ENCODE measurements around the gene DACH2. TPM values are rescaled to one million over a fixed set of nuclear protein-coding genes. Genes with fewer than 3 reads are reported as not detected.

Gene DACH2
- total RNA-seq, 4 donors from 2014 or later = not detected

DNA sequence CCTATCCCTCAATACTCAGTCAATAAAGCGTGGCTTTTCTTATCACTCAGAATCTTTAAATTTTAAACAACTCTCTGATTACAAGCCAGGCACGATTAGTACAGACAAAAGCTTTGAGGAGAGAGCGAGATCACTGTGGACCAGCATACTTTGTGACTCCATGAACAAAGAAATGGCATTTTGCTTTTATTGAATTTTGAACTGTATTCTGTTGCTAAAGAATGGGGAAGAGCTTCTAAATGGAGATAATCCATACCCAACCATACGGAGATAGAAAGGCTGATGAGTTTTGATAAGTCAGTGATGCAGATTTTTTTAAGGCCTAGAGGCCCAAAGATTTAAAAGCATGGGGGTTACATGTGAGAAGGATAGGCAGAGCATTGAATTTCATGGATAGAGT is 259.1 kb downstream of the DACH2 start:
- TF ChIP-seq POLR2A (IDR thresholded peaks at IDR 0.05) = no peak
- TF ChIP-seq, protein P1, sequence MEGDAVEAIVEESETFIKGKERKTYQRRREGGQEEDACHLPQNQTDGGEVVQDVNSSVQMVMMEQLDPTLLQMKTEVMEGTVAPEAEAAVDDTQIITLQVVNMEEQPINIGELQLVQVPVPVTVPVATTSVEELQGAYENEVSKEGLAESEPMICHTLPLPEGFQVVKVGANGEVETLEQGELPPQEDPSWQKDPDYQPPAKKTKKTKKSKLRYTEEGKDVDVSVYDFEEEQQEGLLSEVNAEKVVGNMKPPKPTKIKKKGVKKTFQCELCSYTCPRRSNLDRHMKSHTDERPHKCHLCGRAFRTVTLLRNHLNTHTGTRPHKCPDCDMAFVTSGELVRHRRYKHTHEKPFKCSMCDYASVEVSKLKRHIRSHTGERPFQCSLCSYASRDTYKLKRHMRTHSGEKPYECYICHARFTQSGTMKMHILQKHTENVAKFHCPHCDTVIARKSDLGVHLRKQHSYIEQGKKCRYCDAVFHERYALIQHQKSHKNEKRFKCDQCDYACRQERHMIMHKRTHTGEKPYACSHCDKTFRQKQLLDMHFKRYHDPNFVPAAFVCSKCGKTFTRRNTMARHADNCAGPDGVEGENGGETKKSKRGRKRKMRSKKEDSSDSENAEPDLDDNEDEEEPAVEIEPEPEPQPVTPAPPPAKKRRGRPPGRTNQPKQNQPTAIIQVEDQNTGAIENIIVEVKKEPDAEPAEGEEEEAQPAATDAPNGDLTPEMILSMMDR (IDR thresholded peaks at IDR 0.05 in 4 of 5, conservative IDR thresholded peaks at IDR 0.05 in 1 of 5) = no peak
- ATAC-seq = no peak
- in situ Hi-C loops (cut with MboI; ENCODE audit: low sequenced_read_pairs in 4 of 4) = no loop called here

DNA sequence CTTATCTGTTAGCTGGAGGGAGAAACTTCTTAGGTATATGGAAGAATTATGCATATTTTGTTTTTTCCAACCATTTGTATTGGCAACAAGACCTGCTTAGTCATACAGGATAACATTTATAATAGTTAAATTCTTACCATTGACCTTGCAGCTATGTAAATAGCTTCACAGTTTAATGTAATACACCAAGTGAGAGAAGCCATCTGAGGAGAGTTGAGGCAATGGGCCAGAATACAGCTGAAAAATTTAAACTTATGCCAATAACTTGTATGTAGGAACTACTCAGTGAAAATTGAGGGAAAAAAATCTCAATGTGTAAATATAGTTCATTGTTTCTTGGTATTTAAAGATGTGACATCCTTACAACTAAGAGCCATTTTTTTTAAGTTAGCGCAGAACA is 273.5 kb downstream of the DACH2 start:
- Histone ChIP-seq H3K9me3 (no peaks in the 10 kb centered on the region), H3K4me3 (no peak overlapping the region), H3K27ac (no peak overlapping the region), H3K36me3 (no peaks in the 10 kb centered on the region), H3K4me1 (no peaks in the 10 kb centered on the region), H3K27me3 (no peaks in the 10 kb centered on the region)
- in situ Hi-C loops (cut with MboI; ENCODE audit: low sequenced_read_pairs in 4 of 4) (no loop called here), intact Hi-C loops (cut with DNase I; ENCODE audit: low total_unique reads) (no loop called here)
- ATAC-seq (no peak), DNase-seq (no peak)
- TF ChIP-seq, protein P1 (IDR thresholded peaks at IDR 0.05 in 4 of 5, conservative IDR thresholded peaks at IDR 0.05 in 1 of 5) = no peak
- TF ChIP-seq POLR2A (IDR thresholded peaks at IDR 0.05) = no peak

More for the DNA sequence above, 259.1 kb downstream of the DACH2 start:
- Histone ChIP-seq H3K4me3 (no peak overlapping the region), H3K27me3 (no peaks in the 10 kb centered on the region), H3K36me3 (no peaks in the 10 kb centered on the region), H3K4me1 (no peaks in the 10 kb centered on the region), H3K9me3 (no peaks in the 10 kb centered on the region), H3K27ac (no peak overlapping the region)
- no peak for DNase-seq
- intact Hi-C loops (cut with DNase I; ENCODE audit: low total_unique reads) = no loop called here

DNA sequence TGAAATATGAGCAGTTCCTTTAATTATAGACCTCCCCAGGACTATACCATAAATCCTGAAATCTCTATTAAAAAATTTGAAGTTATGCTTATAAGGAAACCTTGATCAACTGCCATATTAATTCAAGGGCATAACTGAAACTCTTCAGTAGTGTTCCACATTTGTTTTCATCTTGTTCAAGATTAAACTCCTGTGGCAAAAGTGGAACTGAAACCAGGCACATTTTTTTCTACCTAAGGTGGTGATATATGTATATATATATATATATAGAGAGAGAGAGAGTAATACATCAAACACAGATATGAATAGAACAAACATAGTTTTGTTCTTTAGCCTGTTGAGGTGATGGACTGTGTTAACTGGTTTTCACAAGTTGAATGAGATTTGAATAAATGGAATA is 287.9 kb downstream of the DACH2 start:
- ATAC-seq (no peak), DNase-seq (no peak)
- no peak overlapping the region for H3K4me3 ChIP-seq
- in situ Hi-C loops (cut with MboI; ENCODE audit: low sequenced_read_pairs in 4 of 4) (no loop called here), intact Hi-C loops (cut with DNase I; ENCODE audit: low total_unique reads) (no loop called here)
- no peaks in the 10 kb centered on the region for H3K36me3 ChIP-seq
- no peaks in the 10 kb centered on the region for H3K4me1 ChIP-seq
- no peak overlapping the region for H3K27ac ChIP-seq
- TF ChIP-seq, protein P1 (IDR thresholded peaks at IDR 0.05 in 4 of 5, conservative IDR thresholded peaks at IDR 0.05 in 1 of 5) = no peak
- TF ChIP-seq POLR2A (IDR thresholded peaks at IDR 0.05) = no peak
- no peaks in the 10 kb centered on the region for H3K9me3 ChIP-seq
- H3K27me3 ChIP-seq = no peaks in the 10 kb centered on the region

DNA sequence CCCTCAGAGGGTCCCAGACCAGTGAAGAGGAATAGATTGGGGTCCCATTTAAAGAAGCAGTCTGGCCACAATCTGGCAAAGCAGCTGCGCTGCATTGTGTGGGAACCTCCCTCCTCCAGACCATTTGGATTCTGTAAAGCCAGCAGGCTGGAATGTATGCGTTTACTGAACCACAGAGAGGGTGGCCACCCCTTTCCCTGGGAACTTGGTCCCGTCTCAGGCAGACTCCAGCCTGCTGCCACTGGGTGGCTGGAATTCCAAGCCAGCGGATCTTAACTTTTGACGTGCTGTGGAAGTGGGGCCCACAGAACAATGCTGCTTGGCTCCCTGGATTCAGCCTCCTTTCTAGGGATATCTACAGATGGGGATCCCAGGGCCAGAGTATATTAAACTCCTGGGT is 307.2 kb downstream of the DACH2 start:
- intact Hi-C loops (cut with DNase I; ENCODE audit: low total_unique reads) = no loop called here
- TF ChIP-seq, protein P1 (IDR thresholded peaks at IDR 0.05 in 4 of 5, conservative IDR thresholded peaks at IDR 0.05 in 1 of 5) = no peak
- no peak for TF ChIP-seq POLR2A (IDR thresholded peaks at IDR 0.05)
- DNase-seq = no peak
- in situ Hi-C loops (cut with MboI; ENCODE audit: low sequenced_read_pairs in 4 of 4) = no loop called here
- Histone ChIP-seq H3K4me1 (no peaks in the 10 kb centered on the region), H3K27ac (no peak overlapping the region), H3K4me3 (no peak overlapping the region), H3K36me3 (no peaks in the 10 kb centered on the region), H3K9me3 (no peaks in the 10 kb centered on the region), H3K27me3 (no peaks in the 10 kb centered on the region)
- ATAC-seq = no peak

DNA sequence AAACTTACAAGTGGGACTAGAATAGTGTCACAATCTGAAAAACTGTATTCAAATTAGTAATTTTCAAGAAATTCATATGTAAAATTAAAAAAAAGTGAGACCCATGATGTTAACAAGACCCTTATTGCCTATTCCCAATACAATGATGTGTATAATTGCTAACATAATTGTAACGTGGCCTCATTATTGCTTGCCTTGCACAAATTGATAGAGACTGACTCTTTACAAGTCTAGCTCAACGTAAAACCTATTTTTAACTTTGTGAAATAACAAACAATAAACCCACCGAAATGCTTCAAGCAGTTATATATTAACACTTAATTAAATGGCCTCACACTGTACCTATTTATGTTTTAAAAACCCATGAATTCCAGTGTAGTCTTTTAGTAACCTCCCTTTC is 312.5 kb downstream of the DACH2 start:
- intact Hi-C loops (cut with DNase I; ENCODE audit: low total_unique reads) (no loop called here), in situ Hi-C loops (cut with MboI; ENCODE audit: low sequenced_read_pairs in 4 of 4) (no loop called here)
- Histone ChIP-seq H3K9me3 (no peaks in the 10 kb centered on the region), H3K27me3 (no peaks in the 10 kb centered on the region), H3K4me1 (no peaks in the 10 kb centered on the region), H3K4me3 (no peak overlapping the region), H3K36me3 (no peaks in the 10 kb centered on the region), H3K27ac (no peak overlapping the region)
- no peak for ATAC-seq
- TF ChIP-seq, protein P1 (IDR thresholded peaks at IDR 0.05 in 4 of 5, conservative IDR thresholded peaks at IDR 0.05 in 1 of 5) = no peak
- TF ChIP-seq POLR2A (IDR thresholded peaks at IDR 0.05) = no peak
- no peak for DNase-seq
